ENCODE measurements around the gene REC8.
"Not testable (repeated sequence)": the region's sequence is repeated elsewhere in the genome, so short reads cannot be mapped to it uniquely, and the experiment has no call there.

Gene REC8

GRCh38 chr14:24203249-24203886, 31.5 kb downstream of the REC8 start:
- not testable (repeated sequence) for DNase-seq (ENCODE audit: low read depth)

- no peak for DNase-seq (ENCODE audit: low read depth)
These were observed 32.6 kb downstream of the REC8 start for GRCh38 chr14:24204163-24205146.

- no peak for DNase-seq (ENCODE audit: low read depth)
These were observed 34.6 kb downstream of the REC8 start for GRCh38 chr14:24206260-24207103.

GRCh38 chr14:24207104-24207551, 35.2 kb downstream of the REC8 start:
- no peak for DNase-seq (ENCODE audit: low read depth)

GRCh38 chr14:24207625-24208024, 35.7 kb downstream of the REC8 start:
- DNase-seq (ENCODE audit: low read depth): no peak

GRCh38 chr14:24211311-24211710, 39.4 kb downstream of the REC8 start:
- DNase-seq (ENCODE audit: low read depth): no peak

GRCh38 chr14:24212924-24213865, 41.3 kb downstream of the REC8 start, which contains the start of gene CHMP4A:
CHMP4A (minus strand) TSS chr14:24213488; CDS start chr14:24213439, 49 bp downstream.
- DNase-seq (ENCODE audit: low read depth): peak; percentile 97

GRCh38 chr14:24213866-24214662, 42.2 kb downstream of the REC8 start:
- no peak for DNase-seq (ENCODE audit: low read depth)

GRCh38 chr14:24215495-24216344, 43.8 kb downstream of the REC8 start, which contains the start of gene MDP1:
MDP1 (minus strand) TSS chr14:24216066; CDS start chr14:24215955, 111 bp downstream.
- DNase-seq (ENCODE audit: low read depth): peak; percentile 77

- DNase-seq (ENCODE audit: low read depth): no peak
These were observed 44.4 kb downstream of the REC8 start for GRCh38 chr14:24216345-24216699.

- not testable (repeated sequence) for DNase-seq (ENCODE audit: low read depth)
These were observed 45.0 kb downstream of the REC8 start for GRCh38 chr14:24216876-24217275.

GRCh38 chr14:24219080-24219479, 47.2 kb downstream of the REC8 start:
- DNase-seq (ENCODE audit: low read depth): no peak

GRCh38 chr14:24219521-24219920, 47.6 kb downstream of the REC8 start:
- no peak for DNase-seq (ENCODE audit: low read depth)

- DNase-seq (ENCODE audit: low read depth): not testable (repeated sequence)
These were observed 51.1 kb downstream of the REC8 start for GRCh38 chr14:24222987-24223386.

GRCh38 chr14:24224618-24225071, 52.8 kb downstream of the REC8 start:
- no peak for DNase-seq (ENCODE audit: low read depth)

GRCh38 chr14:24226473-24226872, 54.6 kb downstream of the REC8 start:
- DNase-seq (ENCODE audit: low read depth): no peak

- DNase-seq (ENCODE audit: low read depth): no peak
These were observed 57.0 kb downstream of the REC8 start for GRCh38 chr14:24228902-24229301.
